GM18870 (cell line): ENCODE measurements around the gene HOXA10.

Source experiments
- ATAC-seq: cut with Tn5 transposase; IDR thresholded peaks from one replicate; pipeline ENCODE4 v1.9.1; 2021; ENCODE audit warnings: moderate library complexity; ENCODE audit not compliant: unreplicated experiment

The HOXA10 gene

DNA sequence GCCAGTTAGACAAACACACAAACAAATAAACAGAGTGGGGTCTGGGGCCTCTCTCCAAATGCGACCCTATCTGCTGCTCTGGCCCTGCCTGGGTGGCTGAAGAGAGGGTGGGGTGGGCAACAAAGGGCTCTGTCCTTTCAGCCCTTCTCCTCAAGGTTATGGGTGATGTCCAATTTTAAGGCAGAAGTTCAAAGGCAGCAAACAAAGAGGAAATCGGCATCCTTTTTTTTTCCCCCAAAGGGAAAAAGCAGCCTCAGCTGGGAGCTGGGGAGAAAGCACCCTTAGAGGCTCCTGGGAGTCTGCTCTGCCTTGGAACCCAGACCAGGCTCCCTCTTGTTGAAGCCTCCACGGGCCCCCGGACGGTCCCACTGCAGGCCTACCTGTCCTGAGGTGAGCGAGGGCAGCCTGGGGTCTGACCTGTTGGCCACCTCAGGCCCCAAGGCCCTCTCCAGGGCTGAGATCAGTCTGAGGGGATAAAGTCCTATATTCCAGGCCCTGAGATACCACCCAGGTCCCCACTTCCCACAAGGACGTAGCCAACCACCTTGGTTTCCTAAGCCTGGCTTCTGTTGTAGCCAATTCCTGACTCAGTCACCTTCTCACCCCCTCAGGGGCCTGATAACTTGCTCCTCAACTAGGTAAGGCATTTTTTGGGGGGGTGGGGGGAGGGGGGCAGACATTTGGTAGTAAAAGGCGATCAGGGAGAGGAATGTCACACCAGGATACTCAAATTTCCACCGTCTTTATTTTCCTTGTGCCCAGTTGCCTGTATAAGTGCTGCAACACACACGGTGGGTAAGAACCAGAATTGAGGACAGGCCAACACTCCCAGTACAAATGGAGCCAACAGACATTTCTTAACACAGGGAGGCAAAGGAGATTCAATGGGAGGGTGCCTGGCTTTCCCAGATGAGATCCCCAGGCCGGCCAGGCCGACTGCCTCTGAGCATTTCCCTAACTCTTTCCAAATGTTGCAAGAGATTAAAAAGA lies 6.6 kb upstream of the HOXA10 start:
- ATAC-seq, result no peak

DNA sequence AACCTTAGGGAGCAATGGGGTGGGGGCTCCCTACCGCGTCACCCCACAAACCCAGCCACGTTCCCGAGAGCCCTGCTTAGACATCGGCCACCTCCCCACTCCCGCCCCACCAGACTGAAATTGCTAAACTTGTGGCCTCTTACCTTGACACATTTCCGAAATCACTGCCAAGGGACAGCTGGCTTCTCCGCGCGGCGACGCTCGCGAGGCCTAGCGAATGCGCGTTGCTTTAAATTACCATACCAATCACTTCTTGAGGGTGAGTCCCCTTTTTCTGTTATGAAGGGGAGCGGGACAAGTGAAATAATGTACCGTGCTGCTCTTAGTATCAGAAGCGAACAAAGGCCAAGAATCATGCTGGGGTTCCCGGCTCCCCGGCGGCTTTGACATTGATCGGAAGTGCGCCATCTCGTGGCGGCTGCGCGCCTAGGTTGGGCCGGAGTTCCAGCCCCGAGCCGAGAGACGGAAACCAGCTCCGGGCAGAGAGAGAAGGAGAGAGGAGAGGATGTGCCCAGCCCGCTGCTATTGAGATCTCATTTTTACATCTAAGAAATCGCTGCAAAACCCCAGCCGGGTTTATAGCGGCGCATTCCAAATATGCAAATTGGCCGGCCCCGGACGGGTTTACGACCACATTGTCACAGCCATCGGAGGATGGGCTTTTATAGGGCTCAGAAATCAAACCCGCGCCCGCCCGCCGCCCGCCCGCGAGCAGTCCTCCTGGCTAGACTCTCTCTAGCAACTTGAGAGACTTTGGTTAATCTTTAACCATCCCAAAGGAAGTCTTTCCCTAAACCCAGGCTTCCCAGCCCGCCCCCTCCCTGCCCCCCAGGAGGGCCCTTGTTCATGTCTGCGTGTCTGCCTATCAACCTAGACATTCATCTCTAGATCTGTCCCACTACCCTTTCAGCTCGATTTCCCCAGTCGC lies 5.6 kb upstream of the HOXA10 start:
- ATAC-seq, result no peak

DNA sequence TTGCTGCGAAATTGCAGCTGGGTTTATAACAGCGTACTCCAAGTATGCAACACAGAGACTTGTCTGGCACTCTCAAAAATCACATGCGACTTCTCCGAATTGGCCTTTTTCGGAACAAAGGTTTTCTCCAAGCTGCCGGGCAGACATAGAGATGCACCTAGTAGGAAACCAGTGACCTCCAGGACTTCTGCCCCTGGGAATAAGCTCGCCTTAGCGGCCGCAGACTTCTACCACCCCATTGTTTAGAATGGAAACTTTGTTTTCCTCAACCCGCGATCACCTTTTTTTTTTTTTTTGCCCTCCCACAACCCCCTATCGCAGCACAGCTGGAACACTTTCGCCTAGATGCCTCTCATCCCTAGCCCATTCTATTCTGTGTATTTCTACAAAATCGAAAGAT lies 4.9 kb upstream of the HOXA10 start:
- ATAC-seq, result no peak

DNA sequence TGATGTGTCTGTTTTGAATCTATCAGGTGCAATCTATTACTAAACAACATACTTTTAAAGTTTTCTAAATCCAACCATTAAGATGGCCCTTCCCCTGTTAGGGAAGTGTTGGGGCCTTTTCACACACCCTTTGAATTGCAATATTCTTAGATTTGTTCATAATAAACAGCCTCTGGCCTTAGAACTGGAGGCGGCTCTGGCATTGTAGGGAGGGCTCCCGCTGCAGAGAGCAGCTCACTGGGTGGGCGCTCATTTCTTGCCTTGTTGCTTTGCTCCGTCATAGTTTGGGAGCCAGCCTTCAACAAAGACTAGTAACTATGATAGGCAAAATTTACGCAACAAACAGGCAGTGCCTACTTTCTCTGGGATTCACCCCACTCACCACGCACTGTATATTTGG lies 4.2 kb upstream of the HOXA10 start:
- no peak for ATAC-seq

DNA sequence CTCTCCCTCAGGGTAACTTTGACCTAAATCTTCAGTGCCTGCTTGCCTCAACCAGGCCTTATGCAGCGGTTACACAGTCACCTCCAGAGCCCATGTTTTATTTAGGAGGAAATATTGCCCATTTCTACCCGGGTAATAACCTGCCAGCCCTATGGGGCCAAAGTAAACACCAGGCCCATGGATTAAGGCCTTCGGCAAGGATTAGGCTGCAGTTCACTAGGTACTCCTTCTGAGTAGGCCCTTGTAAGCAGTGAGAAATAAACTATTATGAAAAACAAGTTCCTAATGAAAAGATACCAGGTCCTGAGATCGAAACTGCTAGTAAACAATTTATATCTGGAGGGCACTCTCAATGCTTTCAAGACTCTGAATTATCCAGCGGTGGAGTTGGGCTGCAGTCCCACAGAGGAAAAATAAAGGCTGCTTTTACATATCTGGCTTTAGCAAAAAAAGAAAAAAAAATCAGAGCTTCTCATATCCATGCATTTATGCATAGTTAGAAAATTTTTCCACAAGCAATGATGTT lies 3.7 kb upstream of the HOXA10 start:
- ATAC-seq, result no peak

DNA sequence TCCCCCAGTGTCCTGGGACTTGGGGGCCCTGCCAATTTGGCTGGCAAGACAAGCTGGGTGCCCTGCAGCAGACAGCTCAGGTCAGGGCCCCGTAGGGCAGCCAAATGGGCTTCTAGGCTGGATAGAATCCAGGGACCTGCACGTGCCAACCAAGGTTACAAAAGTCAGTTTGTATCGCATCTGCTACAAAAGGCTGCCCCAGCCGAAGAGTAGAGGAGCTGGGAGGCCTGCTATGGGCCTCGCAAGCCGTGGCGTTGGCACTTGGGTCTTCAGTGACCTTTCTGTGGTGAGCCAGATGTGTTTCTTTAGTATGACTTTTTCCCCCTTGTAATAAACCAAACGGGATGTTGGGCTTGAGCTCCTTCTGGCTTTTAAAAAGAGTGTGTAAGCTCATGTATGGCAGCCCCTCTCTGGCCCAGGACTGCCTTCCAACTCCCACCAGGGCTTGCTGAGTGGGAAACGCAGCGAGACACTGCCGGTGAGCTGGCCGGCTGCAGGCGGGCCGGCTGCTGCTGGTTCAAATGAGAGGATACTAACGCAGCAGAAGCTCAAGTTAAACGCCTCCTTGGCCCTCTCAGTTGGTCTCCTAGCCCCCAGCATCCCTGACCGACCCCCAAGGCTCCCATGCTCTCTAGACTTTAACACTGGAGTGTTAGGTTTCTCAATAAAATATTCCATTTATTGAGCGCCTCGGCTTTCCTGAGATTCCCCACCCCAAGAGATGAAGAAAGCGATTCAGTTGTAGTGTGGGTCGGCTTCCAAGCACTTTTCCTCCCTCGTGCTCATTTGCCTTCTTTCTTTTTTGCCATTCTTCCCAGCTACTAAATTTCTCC lies 3.1 kb upstream of the HOXA10 start:
- no peak for ATAC-seq

DNA sequence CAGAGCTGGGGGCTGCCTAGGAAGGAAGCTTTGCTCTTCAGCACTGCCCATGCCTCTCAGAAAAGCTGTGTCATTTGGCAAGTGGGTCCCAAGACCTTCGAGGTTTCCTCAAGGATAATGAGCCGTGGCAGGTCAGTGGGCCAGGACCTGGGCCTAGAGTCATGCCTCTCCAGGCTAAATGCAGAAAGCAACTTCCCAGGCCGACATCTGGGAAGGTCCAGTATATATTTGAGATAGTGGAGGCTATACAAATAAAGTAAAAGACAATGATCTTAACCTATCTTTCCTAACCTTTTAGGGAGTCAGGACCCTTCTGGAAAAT lies 2.4 kb upstream of the HOXA10 start:
- no peak for ATAC-seq

DNA sequence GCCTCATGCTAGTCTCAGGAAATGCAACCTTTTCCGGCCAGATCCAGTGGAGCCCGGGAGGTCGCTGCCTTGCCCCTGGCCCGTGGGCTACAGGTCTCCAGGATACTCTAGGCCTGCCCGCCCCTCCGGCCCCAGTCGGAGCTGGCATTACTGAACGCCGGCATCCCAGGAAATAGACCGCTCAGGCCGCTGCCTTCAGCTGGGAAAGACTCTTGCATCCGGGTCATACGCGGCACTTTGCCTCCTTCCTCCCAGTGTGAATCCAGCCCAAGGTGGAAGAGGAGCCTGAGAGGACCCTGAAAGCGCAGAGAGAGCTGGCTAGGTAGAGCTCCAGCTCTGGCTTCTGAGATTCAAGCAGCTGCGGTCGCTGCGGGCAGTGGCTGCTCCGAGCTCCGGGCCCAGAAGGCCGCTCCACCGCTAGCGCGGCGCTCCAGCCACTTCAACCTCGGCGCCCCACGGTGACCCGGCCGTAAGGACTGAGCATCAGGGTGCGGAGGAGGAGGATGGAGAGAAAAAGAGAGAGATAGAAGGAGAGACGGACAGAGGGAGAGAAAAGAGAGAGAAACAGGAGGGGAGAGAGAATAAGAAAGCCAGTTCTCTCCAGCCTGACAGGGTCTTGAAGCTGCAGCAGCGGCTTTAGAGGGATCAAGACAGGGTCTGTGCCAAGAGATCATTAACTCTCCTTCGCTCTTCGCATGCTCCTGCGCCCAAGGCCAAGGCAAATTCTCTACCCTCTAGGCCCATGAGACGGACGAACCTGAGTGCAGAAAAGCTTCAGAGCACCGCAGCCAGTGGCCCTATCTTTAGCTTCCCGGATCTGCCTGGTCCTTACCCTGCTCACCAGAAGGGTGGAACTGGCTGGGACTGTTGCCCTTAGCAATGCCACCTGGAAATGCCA lies 1.8 kb upstream of the HOXA10 start:
- no peak for ATAC-seq

DNA sequence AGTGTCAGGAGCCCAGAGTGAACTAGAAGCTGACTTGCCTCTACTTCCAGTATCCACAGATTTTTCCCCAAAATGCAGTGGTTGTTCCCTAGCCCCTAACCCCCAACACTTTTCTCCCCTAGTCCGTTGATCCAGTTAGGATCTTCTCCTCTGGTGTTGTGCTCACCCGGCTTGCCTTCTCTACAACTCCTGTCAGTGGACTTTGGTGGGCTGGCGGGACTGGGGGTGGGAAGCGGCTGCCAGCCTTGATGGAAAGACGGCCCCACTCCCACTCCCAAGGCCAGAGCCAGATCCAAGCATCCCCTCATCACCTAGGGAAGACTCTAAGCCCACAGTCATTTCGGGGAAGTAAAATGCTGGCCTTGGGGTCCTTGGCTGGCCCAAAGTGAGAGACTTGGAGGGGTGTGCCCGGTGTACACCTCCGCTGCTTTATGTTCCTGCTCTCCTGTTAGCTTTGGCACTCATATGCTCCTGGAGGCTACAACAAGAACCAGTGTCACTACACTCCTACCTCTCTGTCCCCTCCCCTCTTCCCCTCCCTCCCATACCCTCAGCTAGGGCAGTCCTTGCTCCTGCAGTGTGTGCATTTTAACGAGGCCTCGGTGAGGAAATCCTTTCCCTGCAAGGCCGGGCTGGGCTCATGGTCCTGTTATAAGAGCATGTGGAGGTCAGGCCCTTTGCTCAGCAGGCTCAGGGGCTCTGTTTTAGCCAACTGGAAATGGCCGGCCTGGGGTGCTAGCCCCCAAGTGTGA lies 930 bp upstream of the HOXA10 start:
- ATAC-seq, result no peak

DNA sequence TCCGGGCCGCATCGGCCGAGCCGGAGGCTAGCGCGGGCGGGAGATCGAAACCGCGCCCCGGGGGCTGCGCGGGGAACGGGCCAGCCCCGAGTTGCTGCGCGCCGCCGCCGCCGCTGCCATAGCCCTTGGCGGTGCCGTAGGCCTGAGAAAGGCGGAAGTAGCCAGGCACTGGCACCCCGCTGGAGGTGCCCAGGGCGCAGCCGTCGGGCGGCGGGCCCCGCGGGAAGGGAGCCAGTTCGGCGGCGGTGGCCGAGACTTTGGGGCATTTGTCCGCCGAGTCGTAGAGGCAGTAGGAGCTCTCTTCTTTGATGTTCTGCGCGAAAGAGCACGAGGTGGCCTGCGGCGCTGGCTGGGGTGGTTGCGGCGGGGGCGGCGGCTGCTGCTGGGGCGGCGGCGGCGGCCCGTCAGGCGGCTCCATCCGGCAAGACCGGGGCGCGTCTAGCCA lies 587 bp downstream of the HOXA10 start:
- no peak for ATAC-seq

DNA sequence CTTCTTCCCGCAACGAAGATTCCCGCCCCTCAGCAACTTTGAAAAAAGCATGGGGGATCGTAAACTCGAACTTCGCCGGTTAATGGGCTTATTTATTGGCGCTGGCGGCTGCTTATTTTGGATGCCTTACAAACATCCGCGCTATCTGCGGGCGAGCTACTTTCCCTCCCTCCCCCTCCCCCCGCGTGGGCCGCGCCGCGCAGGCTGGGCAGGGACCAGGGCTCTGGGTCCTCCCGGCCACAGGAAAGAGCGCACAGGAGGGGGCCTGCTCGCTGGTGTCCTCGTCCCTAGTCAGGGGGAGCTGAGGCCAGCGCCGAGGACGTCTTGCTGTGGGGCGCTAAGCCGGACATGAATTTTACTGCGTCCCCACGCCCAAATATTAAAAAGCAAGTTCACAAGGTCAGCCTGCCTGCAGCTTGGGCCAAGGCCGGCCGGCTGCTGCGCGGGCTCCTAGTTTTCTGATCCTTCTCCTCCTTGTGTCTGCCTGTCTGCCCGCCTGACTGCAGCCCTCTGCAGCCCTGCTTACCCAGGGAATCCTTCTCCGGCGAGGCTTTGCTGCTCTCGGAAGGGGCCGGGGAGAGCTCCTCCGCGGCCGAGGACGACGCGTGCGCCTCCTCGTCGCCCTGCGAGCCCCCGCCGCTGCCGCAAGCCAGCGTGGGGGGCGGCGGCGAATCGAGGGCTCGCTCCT lies 1.2 kb downstream of the HOXA10 start:
- ATAC-seq, result no peak

DNA sequence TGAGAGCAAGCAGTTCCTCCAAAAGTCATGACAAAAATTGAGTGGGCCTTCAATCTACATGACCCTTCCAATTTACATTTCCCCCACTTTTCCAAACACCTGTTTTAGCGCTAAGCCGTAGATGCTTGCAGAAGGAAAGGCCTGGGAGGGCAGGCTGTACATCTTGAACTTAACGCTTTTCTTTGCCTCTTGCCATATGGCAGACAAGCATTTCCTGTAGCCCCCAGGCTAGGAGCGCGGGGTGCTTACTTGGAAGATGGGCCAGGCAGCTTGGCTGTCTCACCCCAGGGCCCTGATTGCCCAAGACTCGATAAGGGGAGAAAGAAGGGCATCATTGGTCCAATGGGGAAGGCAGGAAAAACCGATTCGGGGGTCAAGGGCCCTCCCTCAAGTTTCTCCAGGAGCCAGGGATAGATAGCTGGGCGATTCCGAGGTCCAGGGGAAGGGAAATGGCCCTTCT lies 1.8 kb downstream of the HOXA10 start:
- ATAC-seq, result no peak

DNA sequence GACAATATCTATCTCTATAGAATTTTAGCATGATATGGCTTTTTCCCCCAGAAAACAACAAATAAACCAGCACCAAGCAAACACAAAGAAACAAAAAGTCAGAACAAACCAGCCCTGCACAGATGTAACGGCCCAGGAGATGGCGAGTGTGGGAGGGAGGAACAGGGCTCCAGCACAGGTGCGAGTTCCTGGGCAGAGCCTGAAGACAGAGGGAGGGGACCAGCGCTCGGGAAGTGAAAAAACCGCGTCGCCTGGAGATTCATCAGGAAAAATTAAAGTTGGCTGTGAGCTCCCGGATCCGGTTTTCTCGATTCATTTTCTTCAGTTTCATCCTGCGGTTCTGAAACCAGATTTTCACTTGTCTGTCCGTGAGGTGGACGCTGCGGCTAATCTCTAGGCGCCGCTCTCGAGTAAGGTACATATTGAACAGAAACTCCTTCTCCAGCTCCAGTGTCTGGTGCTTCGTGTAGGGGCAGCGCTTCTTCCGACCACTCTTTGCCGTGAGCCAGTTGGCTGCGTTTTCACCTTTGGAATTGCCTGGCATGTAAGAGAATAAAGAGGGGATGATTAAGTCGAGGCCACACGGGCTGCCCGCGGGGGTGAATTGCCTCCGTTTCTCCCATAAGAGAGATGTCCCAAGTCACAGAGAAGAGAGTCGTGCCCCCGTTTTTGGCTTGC lies 2.3 kb downstream of the HOXA10 start:
- ATAC-seq, result no peak

DNA sequence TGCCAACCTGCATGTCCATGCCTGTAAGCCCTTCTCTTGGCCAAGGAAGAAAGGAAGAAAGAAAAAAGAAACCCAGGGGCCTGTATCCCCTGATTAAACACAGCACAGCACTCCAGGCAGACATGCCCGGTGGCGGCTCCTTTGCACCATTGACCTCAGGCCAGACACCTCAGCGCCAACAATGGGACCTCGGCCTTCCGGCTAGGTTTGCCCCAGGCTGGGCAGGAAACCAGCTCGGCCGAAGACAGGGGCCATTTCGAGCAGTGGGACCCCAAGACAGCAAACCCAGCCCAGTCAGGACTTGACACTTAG lies 2.8 kb downstream of the HOXA10 start:
- ATAC-seq, result no peak

DNA sequence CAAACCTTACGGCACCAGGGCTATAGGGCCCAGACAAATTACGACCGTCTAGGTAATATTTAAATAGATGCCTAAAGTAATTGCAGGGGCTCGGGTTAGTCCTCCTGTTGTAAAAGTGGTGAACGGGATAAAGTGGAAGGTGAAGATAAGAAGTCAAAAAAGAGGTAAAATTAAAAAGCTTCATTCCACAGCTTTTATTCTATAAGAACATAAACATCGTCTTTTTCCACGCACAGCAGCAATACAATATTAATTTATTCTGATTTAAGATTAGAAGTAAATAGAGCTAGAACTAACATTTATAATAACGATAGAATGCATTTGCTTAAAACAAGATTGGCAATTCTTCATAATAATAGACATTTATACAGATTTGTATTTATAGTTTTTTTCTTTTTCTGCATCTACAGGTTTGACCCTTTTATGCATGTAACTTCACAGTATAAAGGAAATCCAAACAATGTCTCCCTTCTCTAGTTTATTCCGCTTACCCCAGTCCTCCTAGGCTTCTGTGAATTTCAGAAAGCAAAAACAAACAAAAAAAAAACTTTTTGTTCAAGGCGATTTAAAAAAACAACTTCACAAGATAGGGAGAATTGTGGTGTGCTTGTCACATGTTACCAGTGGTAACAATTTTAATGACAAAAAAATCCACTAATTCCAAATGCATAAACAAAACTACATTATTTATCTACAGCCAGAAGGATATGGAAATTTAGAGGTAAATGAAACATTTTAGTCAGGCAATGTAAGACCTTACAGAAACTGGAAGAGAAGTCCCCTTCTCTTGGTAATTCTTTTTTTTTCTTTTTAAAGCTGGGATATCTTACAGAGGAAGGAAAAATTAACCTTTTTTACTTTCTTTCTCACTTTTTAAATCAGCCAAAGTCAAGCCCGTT lies 3.4 kb downstream of the HOXA10 start:
- no peak for ATAC-seq

DNA sequence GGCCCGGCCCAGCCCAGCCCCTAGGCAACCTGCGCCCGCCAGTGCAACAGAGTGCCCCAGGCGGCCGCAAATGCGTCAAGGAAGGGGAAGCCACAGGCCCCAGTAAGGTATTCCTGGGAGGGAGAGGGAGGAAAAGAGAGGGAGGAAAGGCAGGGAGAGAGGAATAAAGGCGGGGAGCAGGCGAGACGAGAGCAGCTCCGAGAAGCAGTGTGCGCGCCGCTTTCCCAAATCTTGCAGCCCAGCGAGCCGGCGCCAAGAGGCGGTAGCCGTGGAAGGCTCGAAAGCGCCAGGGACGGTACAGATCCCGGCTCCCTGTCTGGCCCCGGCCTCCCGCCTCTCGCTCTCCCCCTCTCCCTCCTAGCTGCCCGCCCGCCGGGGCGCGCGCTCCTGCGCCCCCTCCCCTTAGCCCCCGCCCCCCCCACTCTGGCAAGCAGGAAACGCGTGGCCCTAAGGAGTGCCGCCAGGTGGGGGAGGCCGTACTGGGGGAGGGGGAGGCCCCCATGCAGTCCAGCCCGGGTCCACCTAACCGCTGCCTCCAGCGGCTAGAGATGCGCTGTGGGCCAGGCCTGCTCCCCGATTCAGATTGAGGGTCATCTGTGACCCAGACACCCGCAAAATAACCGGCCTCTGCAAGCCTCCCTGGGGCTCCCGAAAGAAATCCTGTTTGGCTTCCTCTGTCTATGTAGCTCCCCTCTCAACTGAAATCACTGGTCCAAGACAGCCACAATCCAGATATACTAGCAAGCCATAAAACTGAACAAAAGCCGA lies 4.3 kb downstream of the HOXA10 start:
- no peak for ATAC-seq
